IPS-18a (cell line): ENCODE results near the gene NEDD4.
"Not testable (repeated sequence)": the region's sequence is repeated elsewhere in the genome, so short reads cannot be mapped to it uniquely, and the experiment has no call there.

ENCODE experiments used
- H3K27ac ChIP-seq: one replicate; pipeline ENCODE4 v1.5.1; 2013; ENCODE audit warnings: low read length
- H3K27me3 ChIP-seq: one replicate; pipeline ENCODE4 v1.6.1; 2013; ENCODE audit warnings: mild to moderate bottlenecking, low read length; ENCODE audit not compliant: control insufficient read depth, insufficient read depth
- H3K36me3 ChIP-seq: one replicate; pipeline ENCODE4 v1.6.1; 2013; ENCODE audit warnings: low read depth, low read length; ENCODE audit not compliant: control insufficient read depth
- H3K4me1 ChIP-seq: one replicate; pipeline ENCODE4 v1.6.1; 2013; ENCODE audit warnings: low read depth, low read length; ENCODE audit not compliant: control insufficient read depth
- H3K4me3 ChIP-seq: one replicate; pipeline ENCODE4 v1.5.1; 2013; ENCODE audit warnings: low read length
- H3K9ac ChIP-seq: one replicate; pipeline ENCODE4 v1.6.1; 2013; ENCODE audit warnings: mild to moderate bottlenecking, low read length, moderate library complexity
- H3K9me3 ChIP-seq: one replicate; pipeline ENCODE4 v1.6.1; 2013; ENCODE audit warnings: low read depth, low read length; ENCODE audit not compliant: control insufficient read depth

Gene NEDD4

DNA sequence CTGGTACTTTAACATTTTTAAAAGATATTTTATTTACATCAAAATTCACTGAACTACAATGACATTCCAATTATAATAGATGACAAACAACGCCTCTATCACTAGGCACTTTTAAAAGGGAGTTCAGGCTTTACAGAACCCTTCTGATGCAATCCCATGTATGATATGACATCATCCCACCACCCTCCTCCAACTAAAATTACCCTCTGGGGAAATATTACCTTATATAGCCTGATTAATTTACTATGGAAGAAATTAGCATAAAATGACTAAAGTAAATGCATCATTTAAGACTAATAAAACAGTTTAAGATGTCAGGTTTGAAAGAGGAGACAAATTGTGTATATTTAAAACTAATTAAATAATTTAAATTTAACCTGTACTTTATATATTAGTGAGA is 10.4 kb upstream of the NEDD4 start:
- H3K4me1 ChIP-seq, H3K36me3 ChIP-seq, H3K9me3 ChIP-seq, H3K4me3 ChIP-seq, H3K27ac ChIP-seq, H3K9ac ChIP-seq: not testable (repeated sequence)
- H3K27me3 ChIP-seq, result peaks cover 15% of the 10 kb centered on the region

DNA sequence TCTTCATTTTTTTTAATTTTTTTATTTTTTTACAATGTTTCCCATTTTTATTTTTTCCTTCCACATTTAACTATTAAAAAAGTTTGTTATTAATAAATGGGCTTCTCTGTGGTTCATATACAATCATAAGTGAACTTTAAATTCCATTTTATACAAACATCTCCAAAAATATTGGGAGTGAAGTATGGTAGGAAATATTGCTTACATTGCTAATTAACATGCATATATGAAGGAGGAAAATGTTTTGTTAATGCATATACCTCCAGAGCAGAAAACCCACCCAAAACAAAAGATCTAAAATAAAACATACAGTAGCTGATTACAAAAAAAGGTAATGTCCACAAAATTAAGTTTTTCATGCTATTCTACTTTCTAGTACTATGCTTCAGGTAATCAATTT is 9.9 kb upstream of the NEDD4 start:
- peaks cover 15% of the 10 kb centered on the region for H3K27me3 ChIP-seq
- H3K9me3 ChIP-seq, H3K27ac ChIP-seq, H3K4me3 ChIP-seq, H3K4me1 ChIP-seq, H3K36me3 ChIP-seq, H3K9ac ChIP-seq: not testable (repeated sequence)

DNA sequence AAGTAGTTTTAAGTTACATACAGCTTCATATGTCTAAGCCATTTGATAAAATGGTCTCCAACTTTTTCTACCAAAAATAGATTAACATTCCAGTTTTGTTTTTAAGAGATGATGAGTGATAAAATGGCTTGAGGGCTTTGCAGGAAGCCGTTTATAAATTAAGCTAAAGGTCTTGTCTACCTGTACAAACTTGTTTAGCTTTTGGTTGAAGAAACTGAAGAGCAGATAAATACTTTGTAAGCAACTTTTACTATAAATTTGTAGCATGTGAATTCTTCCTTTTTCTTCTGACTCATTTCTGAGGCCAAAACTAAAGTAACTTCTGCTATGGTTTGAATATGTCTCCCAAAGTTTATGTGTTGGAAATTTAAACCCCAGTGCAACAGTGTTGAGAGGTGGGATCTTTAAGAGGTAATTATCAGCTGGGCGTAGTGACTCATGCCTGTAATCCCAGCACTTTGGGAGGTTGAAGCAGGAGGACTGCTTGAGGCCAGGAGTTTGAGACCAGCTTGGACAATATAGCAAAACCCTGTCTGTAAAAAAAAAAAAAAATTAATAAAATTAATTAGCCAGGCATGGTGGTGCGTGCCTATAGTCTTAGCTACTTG is 8.2 kb upstream of the NEDD4 start:
- Histone ChIP-seq H3K4me1 (no peaks in the 10 kb centered on the region), H3K9ac (no peak overlapping the region), H3K27ac (no peak overlapping the region), H3K4me3 (no peak overlapping the region), H3K9me3 (no peaks in the 10 kb centered on the region), H3K27me3 (peaks cover 6% of the 10 kb centered on the region), H3K36me3 (no peaks in the 10 kb centered on the region)

DNA sequence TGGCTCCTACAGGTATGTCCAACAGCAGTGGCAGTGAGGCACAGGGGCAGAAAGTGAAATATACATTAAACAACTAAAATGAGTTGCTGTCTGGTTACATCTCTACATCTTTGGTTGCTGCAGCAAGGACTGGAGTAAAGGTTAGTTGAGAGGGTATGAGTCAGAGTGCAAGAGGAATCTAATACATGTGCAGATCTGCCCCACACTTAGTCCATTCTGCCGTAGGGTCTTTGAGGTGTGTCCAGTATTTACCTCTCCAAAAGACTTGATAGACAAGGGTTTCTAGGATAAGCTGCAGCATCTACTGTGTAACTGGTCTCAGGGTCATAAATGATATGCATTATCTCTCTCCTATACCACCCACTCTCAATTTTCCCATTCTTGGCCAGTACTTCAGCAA is 6.2 kb upstream of the NEDD4 start:
- no peak overlapping the region for H3K27ac ChIP-seq
- H3K4me3 ChIP-seq, result no peak overlapping the region
- H3K36me3 ChIP-seq, result no peaks in the 10 kb centered on the region

DNA sequence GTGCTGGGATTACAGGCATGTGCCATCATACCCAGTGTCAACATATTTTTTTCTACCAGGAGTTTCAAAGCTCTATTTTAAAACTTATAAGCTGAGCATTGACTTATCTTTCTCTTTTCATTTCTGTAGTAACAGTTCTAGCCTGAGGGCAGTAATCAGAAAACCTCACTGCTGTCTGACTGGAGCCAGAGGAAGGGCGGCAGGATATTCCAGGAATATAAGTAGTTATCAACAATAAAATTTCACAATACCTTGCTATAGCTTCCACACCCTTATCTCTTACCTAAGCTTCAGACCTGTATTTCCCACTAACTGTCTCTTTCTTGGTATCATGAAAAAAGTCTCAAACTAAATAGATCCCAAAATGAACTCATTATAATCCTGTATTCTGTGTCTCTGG is 5.1 kb upstream of the NEDD4 start:
- Histone ChIP-seq H3K27ac (no peak overlapping the region), H3K4me3 (no peak overlapping the region), H3K9ac (no peak overlapping the region), H3K36me3 (no peaks in the 10 kb centered on the region), H3K27me3 (peaks cover 22% of the 10 kb centered on the region), H3K9me3 (no peaks in the 10 kb centered on the region), H3K4me1 (no peaks in the 10 kb centered on the region)

More for the DNA sequence above, 6.2 kb upstream of the NEDD4 start:
- H3K9me3 ChIP-seq, result no peaks in the 10 kb centered on the region
- H3K27me3 ChIP-seq, result peaks cover 14% of the 10 kb centered on the region
- no peak overlapping the region for H3K9ac ChIP-seq
- no peaks in the 10 kb centered on the region for H3K4me1 ChIP-seq

DNA sequence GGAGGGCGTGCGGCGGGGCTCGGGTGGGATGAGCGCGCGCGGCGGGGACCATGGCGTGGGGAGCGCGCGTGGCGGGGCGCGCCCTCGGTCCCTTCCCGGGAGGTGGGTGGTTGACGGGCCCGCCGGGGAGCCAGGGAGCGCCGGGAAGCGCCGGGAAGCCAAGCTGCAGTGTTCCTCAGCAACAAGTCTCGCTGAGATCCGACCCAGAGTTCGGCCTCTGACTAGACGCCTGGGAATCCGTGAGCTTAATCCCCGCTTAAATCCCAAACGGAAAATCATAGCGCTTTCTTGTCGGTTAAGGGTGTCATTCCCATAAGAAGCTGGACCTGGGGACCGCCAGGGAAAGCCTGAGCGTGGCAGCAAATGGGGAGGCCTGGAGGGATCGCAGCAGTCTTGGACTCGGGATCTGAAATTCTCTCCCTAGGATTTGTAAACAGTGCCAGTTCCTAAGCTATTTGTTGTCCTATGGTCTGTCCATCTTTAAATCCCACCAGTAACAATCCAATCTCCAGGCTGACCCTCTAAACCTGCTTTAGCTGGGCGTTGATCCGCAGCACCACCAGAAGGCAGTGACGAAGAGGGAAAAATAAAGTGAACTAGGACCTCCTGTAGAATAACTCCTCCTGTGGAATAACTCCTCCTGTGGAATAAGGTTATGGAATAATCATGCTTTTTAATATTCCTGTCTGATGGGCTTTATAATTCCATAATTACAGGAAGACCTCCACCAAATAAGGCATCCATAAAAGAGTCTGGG is 570 bp upstream of the NEDD4 start:
- H3K27ac ChIP-seq, result no peak overlapping the region
- H3K9me3 ChIP-seq, result no peaks in the 10 kb centered on the region
- no peaks in the 10 kb centered on the region for H3K36me3 ChIP-seq
- H3K27me3 ChIP-seq, result peaks cover 40% of the 10 kb centered on the region
- H3K9ac ChIP-seq, result peak overlapping the region; percentile 34
- peak overlapping the region; percentile 74 for H3K4me3 ChIP-seq
- H3K4me1 ChIP-seq, result peaks cover 4% of the 10 kb centered on the region

DNA sequence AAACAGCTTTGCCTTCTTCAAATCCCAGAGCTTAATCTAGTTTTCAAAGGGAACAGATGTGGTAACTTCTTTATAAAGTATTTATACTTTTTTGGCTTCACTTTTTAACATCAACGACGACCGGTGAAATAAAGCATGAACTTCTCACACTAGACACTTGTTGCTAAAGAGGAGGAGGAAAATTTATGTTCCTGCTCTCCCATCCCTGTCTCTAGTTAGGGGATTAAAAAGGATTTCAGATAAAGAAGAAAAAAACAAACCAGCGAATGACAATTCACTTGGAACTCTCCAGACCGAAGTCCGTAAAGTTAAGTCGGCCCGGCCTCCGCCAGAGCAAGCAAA is 672 bp downstream of the NEDD4 start:
- Histone ChIP-seq H3K36me3 (no peaks in the 10 kb centered on the region), H3K27me3 (peaks cover 40% of the 10 kb centered on the region), H3K9me3 (no peaks in the 10 kb centered on the region), H3K9ac (no peak overlapping the region), H3K4me1 (peaks cover 4% of the 10 kb centered on the region), H3K4me3 (peak overlapping the region; percentile 74), H3K27ac (no peak overlapping the region)

DNA sequence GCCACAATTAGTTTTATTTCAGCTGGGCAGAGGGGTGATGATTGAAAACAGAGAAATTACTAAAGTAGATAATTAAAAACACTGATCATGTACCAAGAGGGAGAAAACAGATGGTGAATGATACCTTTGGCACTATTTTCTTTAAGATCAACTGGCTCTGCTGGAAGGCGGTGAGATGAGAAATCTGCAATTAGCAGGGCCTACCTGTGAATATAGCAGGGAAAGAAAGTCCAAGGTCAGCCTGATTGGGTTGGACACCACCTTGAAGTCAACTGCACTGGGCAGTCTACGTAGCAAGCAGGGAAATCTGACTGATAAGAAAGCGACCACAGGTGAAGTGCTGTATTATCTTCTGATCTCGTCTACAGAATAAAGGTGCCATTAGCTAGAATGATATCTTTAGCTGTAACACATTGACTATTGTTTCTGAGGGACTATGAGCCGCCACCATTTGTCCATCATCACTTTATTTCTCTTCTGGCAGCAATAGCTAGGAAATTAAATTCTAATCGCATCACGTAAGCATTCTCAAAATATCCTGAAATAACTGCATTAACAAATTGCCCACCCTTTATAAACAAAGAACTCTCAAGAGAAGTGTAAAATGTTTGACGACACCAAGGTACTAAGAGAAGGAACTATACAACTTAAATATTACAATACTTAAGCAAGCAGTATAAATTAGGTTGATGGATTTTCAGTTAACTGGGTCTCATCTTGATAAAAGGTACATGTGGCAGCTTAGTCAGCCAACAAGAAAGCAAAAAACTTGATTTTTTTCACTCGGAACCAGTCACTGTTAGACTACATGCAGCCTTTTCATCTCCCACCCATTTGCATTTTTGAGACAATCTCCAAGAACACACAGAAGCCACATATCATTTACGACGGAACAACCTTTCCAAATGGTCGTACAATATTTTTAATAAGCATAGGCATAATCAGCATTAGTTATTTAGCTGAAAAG is 1.3 kb downstream of the NEDD4 start:
- no peak overlapping the region for H3K9ac ChIP-seq
- H3K27me3 ChIP-seq, result peaks cover 40% of the 10 kb centered on the region
- H3K27ac ChIP-seq, result no peak overlapping the region
- H3K4me1 ChIP-seq, result peaks cover 4% of the 10 kb centered on the region
- H3K9me3 ChIP-seq, result no peaks in the 10 kb centered on the region
- no peaks in the 10 kb centered on the region for H3K36me3 ChIP-seq
- H3K4me3 ChIP-seq, result peak overlapping the region; percentile 74

DNA sequence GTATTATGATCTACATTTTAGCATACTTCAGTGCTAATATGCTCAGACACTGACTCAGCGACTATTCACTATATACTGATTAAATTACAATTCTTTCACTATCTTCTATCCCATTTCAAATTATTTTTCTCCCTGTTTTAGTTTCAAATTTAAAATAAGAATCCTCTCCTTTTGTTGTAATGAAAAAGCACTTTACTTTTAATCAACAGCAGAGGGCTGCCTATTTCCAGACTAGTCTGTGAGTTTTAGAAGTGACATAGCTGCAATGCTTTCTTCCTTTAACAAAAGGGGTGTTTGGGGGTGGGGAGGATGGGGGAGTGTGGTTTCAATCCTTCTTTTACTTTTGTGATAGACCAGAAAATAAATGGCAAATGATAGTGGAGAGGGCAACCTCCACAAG is 2.4 kb downstream of the NEDD4 start:
- no peak overlapping the region for H3K9ac ChIP-seq
- no peak overlapping the region for H3K27ac ChIP-seq
- peaks cover 38% of the 10 kb centered on the region for H3K27me3 ChIP-seq
- no peaks in the 10 kb centered on the region for H3K36me3 ChIP-seq
- no peaks in the 10 kb centered on the region for H3K9me3 ChIP-seq
- peaks cover 4% of the 10 kb centered on the region for H3K4me1 ChIP-seq
- H3K4me3 ChIP-seq, result no peak overlapping the region

DNA sequence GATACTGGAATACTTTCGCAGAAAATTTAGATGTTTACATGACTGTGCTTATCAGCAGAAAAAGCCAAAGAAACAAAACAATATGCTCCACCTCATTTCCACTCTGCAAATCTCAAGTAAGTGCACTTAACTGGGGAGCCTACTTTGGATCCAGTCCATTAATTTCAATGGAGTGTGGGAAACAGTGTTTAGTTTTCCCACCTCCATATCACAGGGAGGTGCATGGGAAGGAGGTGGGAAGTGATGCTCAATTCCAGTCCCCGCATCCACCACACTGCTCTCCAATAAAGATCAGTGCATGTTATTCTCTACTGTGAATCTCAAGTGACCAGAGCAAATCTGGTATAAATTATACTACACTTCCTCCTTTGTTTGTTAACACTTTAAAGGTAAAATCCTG is 2.9 kb downstream of the NEDD4 start:
- Histone ChIP-seq H3K4me1 (peaks cover 4% of the 10 kb centered on the region), H3K9me3 (no peaks in the 10 kb centered on the region), H3K27ac (no peak overlapping the region), H3K4me3 (no peak overlapping the region), H3K9ac (no peak overlapping the region), H3K27me3 (peaks cover 33% of the 10 kb centered on the region), H3K36me3 (no peaks in the 10 kb centered on the region)

DNA sequence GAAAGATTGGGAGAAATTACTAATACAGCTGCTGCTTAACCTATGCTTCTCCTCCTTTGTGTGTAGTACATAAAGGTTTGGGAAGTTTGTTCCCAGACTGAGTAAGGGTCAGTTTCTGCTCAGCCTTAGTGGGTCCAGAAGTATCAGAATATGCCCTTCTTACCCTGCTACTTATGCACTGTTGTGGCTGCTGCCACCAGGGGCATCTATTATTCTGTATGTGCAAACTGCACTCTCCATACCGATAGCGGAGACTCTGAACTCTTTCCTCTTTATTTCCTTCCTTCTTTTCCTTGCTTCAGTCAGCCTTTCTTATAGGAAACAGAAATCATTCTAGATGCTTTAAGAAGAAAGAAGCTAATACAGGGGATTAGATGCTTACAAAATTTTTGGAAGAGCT is 4.0 kb downstream of the NEDD4 start:
- Histone ChIP-seq H3K27ac (no peak overlapping the region), H3K36me3 (no peaks in the 10 kb centered on the region), H3K4me1 (peaks cover 4% of the 10 kb centered on the region), H3K27me3 (peaks cover 23% of the 10 kb centered on the region), H3K9me3 (no peaks in the 10 kb centered on the region), H3K4me3 (no peak overlapping the region), H3K9ac (no peak overlapping the region)
